HG02798 (cell line): ENCODE data around the gene FURIN.
A peak's percentile ranks its signal among the peaks of the same experiment; 100 is the strongest.
"Not testable (repeated sequence)": the region's sequence is repeated elsewhere in the genome, so short reads cannot be mapped to it uniquely, and the experiment has no call there.

Experiments used
- ATAC-seq: cut with Tn5 transposase; IDR thresholded peaks from one replicate; pipeline ENCODE4 v1.9.1; 2021; ENCODE audit warnings: mild to moderate bottlenecking; ENCODE audit not compliant: unreplicated experiment, poor library complexity

FURIN gene

DNA sequence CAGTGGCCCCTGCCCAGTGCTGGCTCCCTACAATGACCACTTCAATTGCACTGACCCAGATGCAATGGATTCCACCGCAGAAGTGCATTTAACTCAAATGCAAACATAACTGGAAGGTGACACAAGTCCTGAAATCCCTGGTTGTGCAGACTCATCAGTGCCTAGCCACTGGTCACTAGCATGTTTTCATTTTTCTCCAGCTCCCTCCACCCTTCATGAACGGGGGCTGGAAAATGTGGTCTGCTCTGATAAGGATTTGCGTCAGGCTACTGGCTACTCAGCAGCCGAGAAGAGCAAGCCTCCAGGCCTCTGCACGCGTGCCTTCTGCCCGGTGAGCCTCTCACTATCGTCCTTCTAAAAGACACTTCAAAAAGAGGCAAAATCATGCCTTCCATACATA is 27.4 kb upstream of the FURIN start:
- no peak for ATAC-seq

DNA sequence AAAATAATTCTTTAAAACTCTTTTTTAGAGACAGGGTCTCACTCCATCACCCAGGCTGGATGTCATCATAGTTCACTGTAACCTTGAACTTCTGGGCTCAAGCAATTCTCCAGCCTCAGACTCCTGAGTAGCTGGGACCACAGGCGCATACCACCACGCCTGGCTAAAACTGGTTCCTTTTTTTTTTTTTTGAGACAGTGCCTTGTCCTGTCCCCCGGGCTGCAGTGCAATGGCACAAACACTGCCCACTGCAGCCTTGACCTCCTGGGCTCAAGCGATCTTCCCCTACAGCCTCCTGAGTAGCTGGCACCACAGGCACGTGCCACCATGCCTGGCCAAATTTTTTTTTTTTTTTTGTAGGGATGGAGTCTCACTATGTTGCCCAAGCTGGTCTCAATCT is 23.7 kb upstream of the FURIN start:
- no peak for ATAC-seq

DNA sequence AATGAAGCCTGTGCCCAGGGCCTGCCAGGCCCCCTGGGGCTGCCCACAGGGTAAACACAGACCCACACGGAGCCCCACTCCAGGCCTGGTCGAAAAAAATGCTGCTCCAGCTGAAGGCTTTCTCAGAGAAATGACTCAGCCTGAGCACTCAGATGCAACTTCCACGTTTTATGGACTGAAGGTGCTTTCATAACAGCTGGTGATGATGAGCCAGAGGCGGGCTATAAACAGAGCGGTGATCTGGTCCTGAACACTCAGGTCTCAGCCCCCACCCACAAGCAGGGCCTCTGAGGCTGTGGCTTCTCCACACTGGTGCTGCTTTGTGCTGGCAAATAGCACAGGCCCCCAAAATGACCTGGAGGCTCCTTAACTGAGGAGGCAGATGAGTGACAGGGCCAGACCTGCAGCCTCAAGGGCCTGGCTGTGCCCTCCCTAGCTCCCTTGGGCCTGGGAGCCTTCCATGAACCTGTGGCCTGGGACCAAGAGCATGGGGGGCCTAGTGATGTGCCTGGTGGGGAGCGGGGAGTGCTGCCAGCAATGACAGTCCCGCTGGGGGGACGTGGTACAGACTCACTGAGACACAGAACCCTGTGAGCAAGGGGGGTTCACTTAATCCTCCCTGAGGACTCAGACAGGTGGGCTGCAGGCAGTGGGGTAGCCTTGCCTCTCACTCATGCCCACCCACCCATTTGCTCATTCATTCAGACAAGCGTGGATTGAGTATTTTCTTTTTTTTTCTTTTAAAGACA is 23.0 kb upstream of the FURIN start:
- peak; percentile 82 for ATAC-seq

DNA sequence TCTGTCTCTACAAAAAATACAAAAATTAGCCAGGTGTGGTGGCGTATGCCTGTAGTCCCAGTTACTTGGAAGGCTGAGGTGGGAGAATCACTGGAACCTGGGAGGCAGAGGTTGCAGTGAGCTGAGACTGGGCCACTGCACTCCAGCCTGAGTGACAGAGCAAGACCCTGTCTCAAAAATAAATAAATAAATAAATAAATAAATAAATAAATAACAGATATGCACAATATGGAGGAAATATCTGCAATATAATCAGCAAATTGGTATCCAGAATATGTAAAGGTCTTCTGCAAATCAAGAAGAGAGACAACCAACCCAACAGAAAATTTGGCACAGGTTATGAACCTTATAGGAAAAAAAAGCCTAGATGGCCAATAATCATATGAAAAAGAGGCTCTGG is 19.0 kb upstream of the FURIN start:
- not testable (repeated sequence) for ATAC-seq

DNA sequence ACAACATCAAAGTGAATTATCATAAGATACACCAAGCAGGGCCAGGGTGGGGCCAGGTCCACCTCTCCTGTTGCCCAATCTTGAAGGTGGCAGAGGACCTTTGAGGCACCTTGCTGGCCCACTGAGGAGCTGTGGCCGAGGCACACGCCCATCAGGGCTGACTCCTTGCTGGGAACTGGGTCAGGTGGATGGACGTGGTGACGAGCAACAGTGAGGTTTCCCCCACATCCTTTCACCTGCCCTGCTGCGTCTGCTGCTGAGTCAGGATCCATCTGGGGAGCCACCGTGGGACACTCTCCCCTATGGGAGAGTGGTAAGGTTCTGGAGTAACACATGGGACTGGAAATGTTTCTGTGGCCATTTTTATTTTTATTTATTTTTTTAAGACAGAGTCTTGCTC is 17.3 kb upstream of the FURIN start:
- no peak for ATAC-seq

DNA sequence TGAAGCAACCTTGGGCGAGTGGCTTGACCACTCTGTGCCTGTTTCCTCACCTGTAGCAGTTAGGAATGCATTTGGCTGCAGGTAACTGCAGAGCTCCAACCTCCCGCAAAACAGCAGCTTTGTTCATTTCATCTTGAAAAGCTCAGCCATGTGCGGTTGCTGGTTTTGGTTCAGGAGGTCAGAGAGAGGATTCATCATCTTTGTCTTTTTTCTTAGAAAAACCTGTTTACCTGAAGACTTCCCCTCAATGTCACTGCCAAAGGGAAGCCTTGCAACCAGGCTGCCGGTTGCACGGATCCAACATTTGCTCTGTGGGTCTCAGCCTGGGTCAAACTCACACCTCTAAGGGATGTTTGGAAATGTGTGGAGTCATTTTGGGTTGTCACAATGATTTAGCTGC is 16.4 kb upstream of the FURIN start:
- ATAC-seq: no peak

DNA sequence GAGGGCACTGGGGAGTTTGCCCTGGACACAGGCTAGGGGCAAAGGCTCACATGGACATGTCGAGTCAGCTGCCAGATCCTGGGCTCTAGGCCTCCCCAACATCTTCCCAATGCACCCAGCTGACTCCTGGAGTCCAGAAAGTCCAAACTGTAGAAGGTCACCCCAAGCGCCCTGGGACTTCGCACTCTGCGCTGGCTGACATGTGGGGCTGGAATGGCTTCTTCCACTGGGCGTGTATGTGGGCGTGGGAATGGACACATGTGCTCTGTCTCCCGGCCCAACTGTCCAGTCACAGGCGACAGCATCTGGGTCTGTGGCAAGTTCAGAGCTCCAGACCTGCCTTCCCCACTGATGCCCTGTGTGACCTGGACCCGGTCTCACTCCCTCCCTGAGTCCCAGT is 13.2 kb upstream of the FURIN start:
- ATAC-seq: no peak

DNA sequence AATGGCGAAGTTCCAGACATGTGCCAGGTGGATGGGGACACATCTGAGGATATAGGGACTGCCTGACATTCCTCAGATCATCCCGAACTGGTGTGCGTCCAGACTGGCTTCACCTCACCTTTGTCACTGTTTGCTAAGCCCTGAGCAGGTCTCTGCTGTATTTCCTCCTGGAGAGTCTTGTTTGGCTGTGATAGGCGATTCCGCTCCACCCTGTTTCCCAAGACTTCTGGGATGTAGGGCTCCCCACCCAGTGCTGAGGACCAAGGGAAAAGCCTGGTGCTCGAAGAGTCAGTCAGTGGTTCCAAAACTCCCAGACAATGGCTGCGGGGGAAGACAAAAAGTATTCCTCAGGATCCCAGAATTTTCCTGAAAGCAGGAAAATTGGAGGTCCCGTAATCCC is 11.1 kb upstream of the FURIN start:
- ATAC-seq: no peak

DNA sequence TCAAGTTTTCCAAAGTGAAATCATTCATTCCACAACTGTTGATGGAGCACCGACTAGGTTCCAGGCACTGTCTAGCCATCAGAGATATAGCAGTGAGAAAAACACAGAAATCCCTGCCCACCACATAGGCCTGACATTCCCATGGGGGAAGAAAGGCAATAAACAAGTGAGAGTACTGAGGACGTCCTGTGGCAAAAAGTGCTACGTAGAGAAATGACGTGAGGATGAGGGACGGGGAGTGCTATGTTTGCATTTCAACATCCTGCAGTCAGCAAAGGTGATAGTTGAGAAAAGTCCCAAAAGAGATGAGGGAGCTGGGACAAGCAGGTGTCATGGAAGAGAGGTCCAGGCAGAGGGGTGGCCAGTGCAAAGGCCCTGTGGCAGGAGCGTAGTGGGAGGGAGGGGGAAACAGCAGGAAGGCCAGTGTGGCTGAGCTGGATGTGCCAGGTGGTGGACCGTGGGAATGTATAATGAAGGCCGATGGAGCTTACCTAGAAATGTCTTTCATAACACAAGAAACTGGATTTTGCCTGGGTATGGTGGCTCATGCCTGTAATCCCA is 10.4 kb upstream of the FURIN start:
- no peak for ATAC-seq

DNA sequence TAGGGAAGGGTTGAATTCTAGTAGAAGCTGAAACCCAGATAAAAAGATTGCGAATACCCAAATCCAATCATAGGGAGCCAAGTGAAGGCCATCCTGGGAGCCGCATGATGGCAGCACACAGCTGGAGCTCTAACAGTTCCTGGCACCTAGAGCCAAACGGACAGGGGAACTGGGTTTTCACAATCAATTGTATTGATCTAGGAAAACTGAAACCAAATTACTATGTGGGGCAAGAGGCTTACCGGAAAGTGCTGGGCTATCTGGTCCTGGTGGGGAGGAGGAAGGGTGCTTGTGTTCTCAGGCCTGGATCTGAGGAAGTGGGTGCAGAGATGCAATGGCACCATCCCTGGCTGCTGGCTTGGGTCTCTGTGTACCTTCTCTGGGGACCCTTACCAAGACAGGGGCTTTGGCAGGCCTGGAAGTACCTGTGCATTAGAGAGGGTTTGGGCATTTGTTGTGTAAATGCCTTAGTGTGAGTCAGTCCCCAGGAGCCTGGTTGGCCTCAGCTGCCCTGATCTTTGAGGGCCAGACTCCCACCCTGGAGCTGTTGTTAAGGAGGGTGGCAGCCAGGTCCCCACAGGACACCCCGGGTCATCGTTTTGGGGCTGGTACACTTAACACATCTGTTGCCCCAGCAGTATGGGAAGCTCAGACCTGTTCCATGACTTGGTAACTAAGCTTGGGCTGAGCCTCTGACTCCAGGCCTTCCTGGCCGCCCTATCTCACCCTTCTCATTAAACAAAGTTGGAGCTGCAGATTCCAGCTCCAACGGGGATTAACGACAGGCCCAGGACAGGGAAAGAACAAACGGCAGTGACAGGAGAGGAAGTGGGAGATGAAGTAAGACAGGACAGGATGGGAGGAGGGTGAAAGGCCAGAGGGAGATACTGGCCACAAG is 8.9 kb upstream of the FURIN start:
- no peak for ATAC-seq

DNA sequence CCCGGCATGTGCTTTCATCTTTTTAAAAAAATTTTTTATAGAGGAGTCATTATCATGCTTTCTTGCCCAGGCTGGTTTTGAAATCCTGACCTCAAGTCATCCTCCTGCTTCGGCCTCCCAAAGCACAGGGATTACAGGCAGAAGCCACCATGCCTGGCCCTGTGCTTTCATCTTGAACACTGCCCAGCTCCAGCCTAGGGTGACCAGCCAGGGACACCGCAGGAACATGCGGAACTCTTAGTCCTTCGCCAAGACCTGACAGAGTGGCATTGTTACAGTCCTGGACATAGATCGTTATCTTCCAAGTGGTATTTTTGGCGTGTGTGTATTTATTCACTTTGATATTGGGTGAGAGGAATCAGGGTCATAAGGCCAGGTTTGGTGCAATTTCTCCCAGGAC is 7.9 kb upstream of the FURIN start:
- ATAC-seq: no peak

DNA sequence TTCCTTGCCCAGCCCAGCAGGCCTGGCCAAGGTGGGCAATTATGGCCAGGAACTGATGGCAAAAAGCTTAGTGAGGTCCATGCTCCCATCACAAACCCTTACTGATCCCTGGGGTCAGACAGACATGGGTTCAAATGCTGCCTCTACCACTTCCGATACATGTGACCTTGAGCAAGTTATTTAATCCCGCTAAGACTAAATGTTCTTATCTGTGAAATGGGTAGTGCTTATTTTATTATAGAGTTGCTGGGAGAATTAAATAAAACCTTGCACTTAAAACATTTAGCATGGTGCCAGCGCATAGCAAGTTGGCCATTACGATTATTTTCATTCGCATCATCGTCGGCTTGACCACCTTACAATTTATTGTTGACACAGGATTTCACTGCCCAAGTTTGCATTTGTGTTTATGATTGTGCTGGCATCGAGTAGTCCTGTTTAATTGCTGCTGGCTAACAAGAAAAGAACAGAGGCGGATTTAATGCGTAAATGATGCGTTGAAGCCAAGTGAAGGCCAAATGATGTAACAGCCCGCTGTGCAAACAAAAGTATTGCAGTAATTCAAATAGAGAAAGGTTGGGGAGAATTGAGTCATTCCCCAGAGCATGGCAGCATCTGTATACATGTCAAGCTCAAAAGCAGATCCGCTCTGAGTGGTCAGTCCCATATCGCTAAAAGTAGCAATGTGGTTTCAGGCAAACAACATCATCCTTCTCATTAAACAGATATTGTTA is 7.3 kb upstream of the FURIN start:
- no peak for ATAC-seq

DNA sequence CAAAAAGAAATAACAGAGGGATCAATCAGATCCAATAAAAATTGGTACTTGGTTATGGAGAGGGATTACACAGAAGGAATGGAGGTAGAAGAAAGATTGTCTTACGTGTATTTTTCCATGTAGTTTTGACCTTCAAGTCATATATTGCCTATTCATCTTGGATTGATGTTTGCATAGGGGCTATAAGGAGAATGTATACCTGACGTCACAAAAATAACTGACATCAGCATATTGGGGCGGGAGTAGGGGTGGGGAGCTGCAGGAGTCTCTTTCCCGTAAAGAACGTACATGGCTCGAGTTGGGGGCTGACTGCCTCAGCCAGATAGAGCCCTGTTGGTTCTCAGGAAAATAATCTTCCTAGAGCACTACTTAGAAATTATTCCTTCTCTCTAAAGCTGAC is 5.9 kb upstream of the FURIN start:
- no peak for ATAC-seq

DNA sequence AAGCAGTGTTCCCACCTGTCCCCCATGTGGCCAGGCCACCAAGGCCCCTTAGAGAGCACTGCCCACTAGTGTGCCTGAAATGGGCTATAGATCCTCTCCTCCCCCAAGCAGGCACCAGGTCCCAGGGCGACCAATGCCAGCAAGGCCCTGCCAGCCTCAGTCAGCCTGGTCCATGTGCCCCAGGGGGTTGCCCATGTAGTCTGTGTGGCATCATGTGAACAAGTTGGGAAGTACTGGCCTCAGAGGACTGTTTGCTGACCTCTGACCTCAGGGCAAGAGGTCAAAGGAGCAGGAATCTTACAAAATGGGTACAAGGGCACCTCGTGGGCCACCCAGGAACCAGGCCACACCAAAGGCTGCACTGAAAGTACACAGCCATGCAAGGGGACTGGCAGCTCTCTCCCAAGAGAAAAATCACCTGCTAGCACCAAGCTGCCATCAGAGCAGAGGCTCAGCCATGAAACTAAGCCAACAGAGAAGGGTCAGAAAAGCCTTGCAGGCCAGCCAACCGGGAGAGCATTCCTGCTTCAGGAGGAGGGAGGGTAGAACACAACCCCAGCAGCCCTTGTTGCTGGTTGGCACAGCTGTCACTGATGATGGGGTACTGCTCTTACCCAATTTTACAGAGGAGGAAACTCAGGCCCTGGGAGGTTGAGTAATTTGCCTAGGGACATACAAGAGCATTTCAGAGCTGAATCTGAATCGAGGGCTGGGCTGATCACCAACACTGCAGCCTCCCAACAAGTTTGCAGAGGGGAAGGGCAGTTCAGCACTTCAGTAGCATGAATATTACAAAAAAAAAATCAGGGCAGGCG is 5.2 kb upstream of the FURIN start:
- ATAC-seq: no peak

DNA sequence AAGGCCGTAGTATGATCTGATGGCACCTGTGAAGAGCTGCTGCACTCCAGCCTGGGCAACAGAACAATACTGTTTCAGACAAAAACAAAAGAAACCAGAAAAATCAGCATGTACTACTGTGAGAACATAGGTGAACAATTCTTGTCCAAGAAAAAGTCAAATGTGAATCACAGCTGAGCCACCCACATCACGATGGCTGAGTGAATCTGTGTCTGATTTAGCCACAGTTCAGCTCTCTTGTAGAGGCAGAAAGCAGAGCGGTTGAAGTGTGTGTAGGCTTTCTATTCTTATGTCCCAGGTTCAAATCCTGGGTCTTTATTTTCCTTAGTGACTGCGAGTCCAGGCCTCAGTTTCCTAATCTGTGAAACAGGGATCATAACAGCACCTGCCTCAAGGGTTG is 4.4 kb upstream of the FURIN start:
- ATAC-seq: no peak

DNA sequence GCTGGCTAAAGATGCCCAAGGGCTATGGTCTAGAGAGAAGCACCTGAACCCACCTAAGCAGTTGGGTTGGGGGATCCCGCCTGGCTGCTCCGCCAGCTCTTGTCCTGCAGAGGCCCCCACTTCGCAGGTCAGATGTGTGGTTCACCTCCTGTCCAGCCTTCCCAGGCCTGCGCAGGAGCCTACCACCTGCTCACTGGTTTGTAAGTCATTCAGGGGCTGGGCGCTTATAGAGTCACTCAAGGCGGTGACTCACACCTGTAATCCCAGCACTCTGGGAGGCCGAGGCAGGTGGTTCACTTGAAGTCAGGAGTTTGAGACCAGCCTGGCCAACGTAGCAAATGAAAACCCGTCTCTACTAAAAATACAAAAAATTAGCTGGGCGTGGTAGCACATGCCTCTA is 3.9 kb upstream of the FURIN start:
- ATAC-seq: no peak

DNA sequence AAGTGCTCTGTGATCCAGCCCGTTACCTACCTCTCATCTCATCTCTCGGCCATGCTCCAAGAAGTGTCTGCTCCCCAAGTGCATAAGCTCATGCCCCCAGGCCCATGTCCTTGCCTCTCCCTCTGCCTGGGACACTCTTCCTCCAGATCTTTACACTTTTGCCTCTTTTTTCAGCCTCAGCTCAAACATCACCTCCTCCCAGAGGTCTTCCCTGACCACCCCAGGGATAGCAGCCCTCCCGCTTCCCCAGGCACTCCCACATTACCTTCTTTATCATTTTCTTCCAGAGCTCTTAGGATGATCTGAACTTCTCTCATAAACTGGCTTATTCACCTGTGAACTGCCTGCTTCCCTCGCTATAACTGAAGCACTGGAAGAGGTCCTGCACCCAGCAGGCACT is 2.7 kb upstream of the FURIN start:
- ATAC-seq: no peak

DNA sequence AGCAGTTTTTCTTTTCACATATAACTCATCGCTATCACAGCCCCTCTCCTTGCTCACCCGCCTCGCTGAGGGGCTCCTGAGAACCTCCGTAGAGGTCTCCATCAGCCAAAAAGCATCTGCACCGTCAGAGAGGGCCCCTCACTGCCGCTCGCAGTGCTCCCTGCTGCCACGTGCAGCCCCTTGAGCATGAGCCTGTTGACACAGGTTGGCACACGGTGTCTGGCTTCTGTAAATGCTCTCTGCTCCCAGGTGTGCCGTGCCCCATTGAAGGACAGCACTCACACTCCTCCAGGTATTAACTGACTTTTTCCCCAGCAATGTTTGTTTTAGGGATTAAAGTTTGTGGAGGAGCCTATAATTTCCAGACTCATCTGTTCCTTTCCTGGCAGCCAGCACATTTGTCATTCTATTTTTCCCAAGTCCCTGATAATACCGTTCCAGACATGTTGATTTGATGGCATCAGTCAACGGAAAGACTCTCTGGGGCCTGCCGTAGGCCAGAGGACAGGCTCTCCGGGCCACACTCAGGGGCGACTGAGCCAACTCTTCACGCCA is 2.1 kb upstream of the FURIN start:
- ATAC-seq: no peak

DNA sequence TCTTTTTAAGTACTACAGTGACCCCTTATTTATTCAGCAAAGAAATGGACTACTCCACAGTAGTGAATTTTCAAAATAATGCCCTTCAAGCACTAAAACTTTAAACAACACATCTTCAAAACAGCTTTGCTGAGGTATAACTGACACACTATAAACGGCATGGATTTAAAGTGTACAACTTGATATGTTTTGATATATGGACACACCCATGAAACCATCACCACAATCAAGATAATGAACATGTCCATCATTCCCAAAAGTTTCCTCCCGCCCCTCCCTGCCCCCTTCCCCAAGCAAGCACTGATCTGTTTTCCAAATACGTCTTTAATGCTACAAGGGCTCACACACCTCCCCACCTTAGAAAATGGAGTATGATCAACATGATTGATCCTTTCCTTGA is 1.6 kb upstream of the FURIN start:
- ATAC-seq: no peak

DNA sequence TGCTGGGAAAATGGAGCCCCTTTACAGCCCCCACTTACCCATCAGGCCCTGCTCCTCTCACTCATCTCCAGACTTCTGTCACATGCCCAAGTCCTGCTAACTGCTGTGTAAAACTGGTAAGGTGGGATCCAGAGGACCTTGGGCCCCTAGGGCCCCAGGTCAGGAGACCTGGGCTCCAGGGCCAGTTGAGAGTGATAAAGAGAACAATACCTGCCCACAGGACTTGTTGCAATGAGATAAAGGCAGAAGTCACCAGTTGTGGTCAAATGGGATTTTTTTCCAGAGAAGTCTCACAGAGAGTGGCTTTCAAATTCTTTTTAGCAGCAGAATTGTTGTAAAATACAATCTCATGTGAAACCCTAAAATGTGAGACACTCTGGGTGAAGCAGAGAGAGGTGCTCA is 753 bp downstream of the FURIN start:
- ATAC-seq: no peak
